HEK293 (cell line): ENCODE data around the gene NTRK3.

Experiments used
- CTCF ChIA-PET: fragments of 350-600 bp; formaldehyde crosslinking; extraction: SDS; loops from one replicate; lab custom pipeline; 2021; ENCODE audit warnings: antibody characterized with exemption; lab: Yijun Ruan, JAX
- POLR2A ChIA-PET: fragments of 300-600 bp; formaldehyde crosslinking; extraction: SDS; loops from one replicate; lab custom pipeline; 2020; ENCODE audit warnings: antibody characterized with exemption, inconsistent platforms; lab: Yijun Ruan, JAX
- H3K27ac ChIP-seq: fragments of 200-500 bp; sonication (Bioruptor generic); 2 replicates; pipeline ENCODE4 v1.5.1; 2014; ENCODE audit warnings: low read depth, low read length, control low read depth, inconsistent platforms; ENCODE audit errors: extremely low read depth
- H3K36me3 ChIP-seq, 2 experiments: fragments of 200-500 bp in 1 of 2; sonication (Bioruptor generic) in 1 of 2; 1 replicate in 1 of 2; 2 replicates in 1 of 2; pipeline ENCODE4 v1.5.1; 2014 to 2017; ENCODE audit warnings: inconsistent platforms in 2 of 2, low read length in 2 of 2; ENCODE audit not compliant: control insufficient read depth in 2 of 2, insufficient read depth in 1 of 2
- H3K4me1 ChIP-seq: fragments of 200-500 bp; sonication (Bioruptor generic); 2 replicates; pipeline ENCODE4 v1.5.1; 2014; ENCODE audit warnings: mild to moderate bottlenecking, low read length, inconsistent platforms; ENCODE audit not compliant: control insufficient read depth, insufficient read depth
- H3K4me3 ChIP-seq: 2 replicates; pipeline ENCODE4 v1.5.1; 2011; ENCODE audit warnings: low read depth, mild to moderate bottlenecking, control low read depth, low read length, moderate library complexity
- H3K9me3 ChIP-seq: fragments of 200-500 bp; sonication (Bioruptor generic); 2 replicates; pipeline ENCODE4 v1.5.1; 2014; ENCODE audit warnings: low read depth, low read length, inconsistent platforms; ENCODE audit not compliant: control insufficient read depth, insufficient read depth
- FEZF1 ChIP-seq: fragments of 450-650 bp; formaldehyde crosslinking; IDR thresholded peaks from 2 replicates; pipeline ENCODE4 v1.5.1; 2016; ENCODE audit warnings: missing biosample characterization, missing genetic modification characterization
- KLF1 ChIP-seq: fragments of 450-650 bp; formaldehyde crosslinking; IDR thresholded peaks from 2 replicates; pipeline ENCODE4 v1.5.1; 2016; ENCODE audit warnings: missing biosample characterization, missing genetic modification characterization
- MEIS1 ChIP-seq: sonication (generic); formaldehyde crosslinking; IDR thresholded peaks from 2 replicates; pipeline ENCODE4 v1.8.1; 2022; ENCODE audit warnings: missing genetic modification reagents, mild to moderate bottlenecking, borderline replicate concordance
- OSR2 ChIP-seq: fragments of 450-650 bp; formaldehyde crosslinking; IDR thresholded peaks from 2 replicates; pipeline ENCODE4 v1.5.1; 2016; ENCODE audit warnings: missing biosample characterization, missing genetic modification characterization
- ZNF140 ChIP-seq: fragments of 450-650 bp; formaldehyde crosslinking; IDR thresholded peaks from 2 replicates; pipeline ENCODE4 v1.5.1; 2016; ENCODE audit warnings: missing biosample characterization, missing genetic modification characterization
- ZNF19 ChIP-seq: fragments of 450-650 bp; formaldehyde crosslinking; IDR thresholded peaks from 2 replicates; pipeline ENCODE4; 2016; ENCODE audit warnings: missing biosample characterization, missing genetic modification characterization, low read depth
- ZNF341 ChIP-seq: fragments of 450-650 bp; formaldehyde crosslinking; IDR thresholded peaks from 2 replicates; pipeline ENCODE4; 2016; ENCODE audit warnings: low read depth, missing biosample characterization, missing genetic modification characterization
- ZNF37A ChIP-seq: fragments of 450-650 bp; IDR thresholded peaks from 2 replicates; pipeline ENCODE4 v1.5.1; 2018; ENCODE audit warnings: missing biosample characterization, missing genetic modification characterization
- ZNF394 ChIP-seq: fragments of 450-650 bp; formaldehyde crosslinking; IDR thresholded peaks from 2 replicates; pipeline ENCODE4 v1.5.1; 2016; ENCODE audit warnings: missing biosample characterization, missing genetic modification characterization, mild to moderate bottlenecking, moderate library complexity, borderline replicate concordance
- ZNF423 ChIP-seq: fragments of 450-650 bp; formaldehyde crosslinking; IDR thresholded peaks from 2 replicates; pipeline ENCODE4 v1.5.1; 2016; ENCODE audit warnings: missing biosample characterization, missing genetic modification characterization
- ZNF626 ChIP-seq: fragments of 450-650 bp; sonication (Bioruptor Pico); formaldehyde crosslinking; IDR thresholded peaks from 2 replicates; pipeline ENCODE4 v1.5.1; 2018; ENCODE audit warnings: missing biosample characterization, missing genetic modification characterization, inconsistent platforms
- ZNF654 ChIP-seq: fragments of 450-650 bp; formaldehyde crosslinking; IDR thresholded peaks from 2 replicates; pipeline ENCODE4 v1.5.1; 2016; ENCODE audit warnings: low read depth, missing biosample characterization, missing genetic modification characterization
- ZNF658 ChIP-seq: fragments of 450-650 bp; formaldehyde crosslinking; IDR thresholded peaks from 2 replicates; pipeline ENCODE4; 2016; ENCODE audit warnings: missing biosample characterization, missing genetic modification characterization
- ZSCAN30 ChIP-seq: fragments of 450-650 bp; IDR thresholded peaks from 2 replicates; pipeline ENCODE4 v1.5.1; 2018; ENCODE audit warnings: missing biosample characterization, mild to moderate bottlenecking, missing genetic modification characterization, moderate library complexity
- TF ChIP-seq, protein P1 (sequence below): sonication (generic); formaldehyde crosslinking; IDR thresholded peaks from 2 replicates; pipeline ENCODE4 v1.8.1; 2022; ENCODE audit warnings: mild to moderate bottlenecking, moderate library complexity, missing genetic modification reagents
- TF ChIP-seq, protein P2 (sequence below): fragments of 450-650 bp; formaldehyde crosslinking; IDR thresholded peaks from 2 replicates; pipeline ENCODE4 v1.5.1; 2016; ENCODE audit warnings: missing biosample characterization, missing genetic modification characterization
- TF ChIP-seq, protein P3 (sequence below): fragments of 450-650 bp; formaldehyde crosslinking; IDR thresholded peaks from 2 replicates; pipeline ENCODE4 v1.5.1; 2016; ENCODE audit warnings: missing biosample characterization, missing genetic modification characterization
- TF ChIP-seq, protein P4 (sequence below): fragments of 450-650 bp; formaldehyde crosslinking; IDR thresholded peaks from 2 replicates; pipeline ENCODE4 v1.5.1; 2016; ENCODE audit warnings: missing biosample characterization, missing genetic modification characterization
- TF ChIP-seq, protein P5 (sequence below): fragments of 450-650 bp; formaldehyde crosslinking; IDR thresholded peaks from 2 replicates; pipeline ENCODE4 v1.5.1; 2016; ENCODE audit warnings: missing biosample characterization, missing genetic modification characterization, borderline replicate concordance
- TF ChIP-seq, protein P6 (sequence below): fragments of 450-650 bp; formaldehyde crosslinking; IDR thresholded peaks from 2 replicates; pipeline ENCODE4 v1.5.1; 2016; ENCODE audit warnings: missing biosample characterization, missing genetic modification characterization
- TF ChIP-seq, protein P7 (sequence below): fragments of 450-650 bp; formaldehyde crosslinking; IDR thresholded peaks from 2 replicates; pipeline ENCODE4 v1.5.1; 2016; ENCODE audit warnings: missing biosample characterization, missing genetic modification characterization
- TF ChIP-seq, protein P8 (sequence below): fragments of 450-650 bp; formaldehyde crosslinking; IDR thresholded peaks from 2 replicates; pipeline ENCODE4 v1.5.1; 2016; ENCODE audit warnings: missing biosample characterization, missing genetic modification characterization

NTRK3 gene

DNA sequence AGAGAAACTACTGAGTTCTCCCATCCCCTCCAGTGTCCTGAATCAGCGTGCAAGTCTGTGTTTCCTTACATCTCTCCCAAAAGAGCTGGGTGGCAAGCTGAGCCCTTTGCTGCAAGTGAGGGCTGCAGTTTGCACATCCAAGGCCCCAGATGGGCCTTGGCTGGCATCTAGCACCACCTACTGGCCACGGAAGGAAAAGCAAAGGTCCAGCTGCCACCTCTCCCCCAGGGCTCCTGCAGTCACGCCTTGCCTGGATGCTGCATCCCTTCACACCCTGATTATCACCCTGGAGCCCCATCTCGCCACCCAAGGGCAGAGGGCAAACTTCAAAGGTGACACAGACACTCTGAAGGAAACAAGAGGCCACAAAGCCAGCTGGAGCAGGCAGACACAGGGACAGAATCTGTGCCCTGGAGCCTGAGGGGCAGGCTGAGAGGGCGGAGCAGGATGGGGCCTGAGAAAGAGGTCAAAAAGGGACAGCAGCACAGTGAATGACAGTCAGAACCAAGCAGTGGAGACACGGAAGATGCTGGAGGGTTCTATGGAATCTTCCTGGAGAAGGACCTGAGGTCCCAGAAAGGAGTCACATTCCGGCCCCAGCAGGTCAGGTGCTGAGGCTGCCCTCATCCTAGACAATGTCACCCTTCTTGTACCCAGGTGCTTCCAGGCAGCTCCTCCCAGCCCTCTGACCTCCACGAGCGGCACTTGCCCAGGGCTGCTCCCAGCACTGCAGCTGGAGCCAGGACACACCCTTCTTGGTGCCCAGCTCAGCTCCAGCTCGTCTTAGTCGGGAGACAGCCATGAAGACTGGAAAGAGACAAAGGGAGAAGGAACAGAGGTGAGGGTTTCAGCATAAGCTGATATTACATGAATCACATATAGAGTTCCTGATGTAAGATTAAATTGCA lies 18.3 kb upstream of the NTRK3 start (continued):
- TF ChIP-seq, protein P1, sequence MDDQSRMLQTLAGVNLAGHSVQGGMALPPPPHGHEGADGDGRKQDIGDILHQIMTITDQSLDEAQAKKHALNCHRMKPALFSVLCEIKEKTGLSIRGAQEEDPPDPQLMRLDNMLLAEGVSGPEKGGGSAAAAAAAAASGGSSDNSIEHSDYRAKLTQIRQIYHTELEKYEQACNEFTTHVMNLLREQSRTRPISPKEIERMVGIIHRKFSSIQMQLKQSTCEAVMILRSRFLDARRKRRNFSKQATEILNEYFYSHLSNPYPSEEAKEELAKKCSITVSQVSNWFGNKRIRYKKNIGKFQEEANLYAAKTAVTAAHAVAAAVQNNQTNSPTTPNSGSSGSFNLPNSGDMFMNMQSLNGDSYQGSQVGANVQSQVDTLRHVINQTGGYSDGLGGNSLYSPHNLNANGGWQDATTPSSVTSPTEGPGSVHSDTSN = no peak
- TF ChIP-seq, protein P2, sequence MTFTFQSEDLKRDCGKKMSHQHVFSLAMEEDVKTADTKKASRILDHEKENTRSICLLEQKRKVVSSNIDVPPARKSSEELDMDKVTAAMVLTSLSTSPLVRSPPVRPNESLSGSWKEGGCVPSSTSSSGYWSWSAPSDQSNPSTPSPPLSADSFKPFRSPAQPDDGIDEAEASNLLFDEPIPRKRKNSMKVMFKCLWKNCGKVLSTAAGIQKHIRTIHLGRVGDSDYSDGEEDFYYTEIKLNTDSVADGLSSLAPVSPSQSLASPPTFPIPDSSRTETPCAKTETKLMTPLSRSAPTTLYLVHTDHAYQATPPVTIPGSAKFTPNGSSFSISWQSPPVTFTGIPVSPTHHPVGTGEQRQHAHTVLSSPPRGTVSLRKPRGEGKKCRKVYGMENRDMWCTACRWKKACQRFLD (tag by site-specific recombination) = no peak
- TF ChIP-seq ZSCAN30 (tag by site-specific recombination) (0 out of 2 replicates have a peak, but pooled peaks have one; percentile 52), ZNF140 (tag by site-specific recombination) (no peak), OSR2 (tag by site-specific recombination) (no peak), ZNF394 (tag by site-specific recombination) (no peak), KLF1 (tag by site-specific recombination) (no peak)
- TF ChIP-seq, protein P3, sequence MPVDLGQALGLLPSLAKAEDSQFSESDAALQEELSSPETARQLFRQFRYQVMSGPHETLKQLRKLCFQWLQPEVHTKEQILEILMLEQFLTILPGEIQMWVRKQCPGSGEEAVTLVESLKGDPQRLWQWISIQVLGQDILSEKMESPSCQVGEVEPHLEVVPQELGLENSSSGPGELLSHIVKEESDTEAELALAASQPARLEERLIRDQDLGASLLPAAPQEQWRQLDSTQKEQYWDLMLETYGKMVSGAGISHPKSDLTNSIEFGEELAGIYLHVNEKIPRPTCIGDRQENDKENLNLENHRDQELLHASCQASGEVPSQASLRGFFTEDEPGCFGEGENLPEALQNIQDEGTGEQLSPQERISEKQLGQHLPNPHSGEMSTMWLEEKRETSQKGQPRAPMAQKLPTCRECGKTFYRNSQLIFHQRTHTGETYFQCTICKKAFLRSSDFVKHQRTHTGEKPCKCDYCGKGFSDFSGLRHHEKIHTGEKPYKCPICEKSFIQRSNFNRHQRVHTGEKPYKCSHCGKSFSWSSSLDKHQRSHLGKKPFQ (tag by site-specific recombination) = no peak

DNA sequence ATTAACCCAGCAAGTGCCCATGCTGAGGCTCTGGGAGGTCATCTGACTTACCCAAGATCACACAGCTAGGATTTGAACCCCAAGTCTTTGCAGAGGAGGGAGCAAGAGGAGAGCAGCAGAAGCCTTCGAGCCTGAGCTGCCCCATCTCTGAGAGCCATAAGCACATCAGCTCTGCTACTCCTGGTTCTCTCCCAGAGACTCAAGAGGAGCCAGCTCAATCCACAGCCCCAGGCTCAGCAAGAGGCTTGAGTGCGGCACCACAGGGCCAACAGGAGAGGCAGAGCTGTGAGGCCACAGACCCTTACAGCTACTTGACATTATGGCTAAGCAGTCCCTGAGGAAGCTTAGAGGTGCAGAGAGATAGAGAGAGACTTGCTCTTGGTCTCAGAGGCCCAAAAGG lies 15.9 kb upstream of the NTRK3 start:
- Histone ChIP-seq H3K4me1 (no peaks in the 10 kb centered on the region), H3K36me3 (no peaks in the 10 kb centered on the region), H3K4me3 (no peak overlapping the region), H3K9me3 (no peaks in the 10 kb centered on the region), H3K27ac (no peak overlapping the region)
- ChIA-PET POLR2A (no interaction called here), CTCF (interaction anchor here (0.6 to 14.6 kb wide), 12 partner anchors 9 to 395 kb away, joined by 3 to 182 read pairs (median 4); no protein-coding TSS in a partner anchor)
- no peak for TF ChIP-seq ZNF626 (tag by site-specific recombination)
- TF ChIP-seq, protein P4, sequence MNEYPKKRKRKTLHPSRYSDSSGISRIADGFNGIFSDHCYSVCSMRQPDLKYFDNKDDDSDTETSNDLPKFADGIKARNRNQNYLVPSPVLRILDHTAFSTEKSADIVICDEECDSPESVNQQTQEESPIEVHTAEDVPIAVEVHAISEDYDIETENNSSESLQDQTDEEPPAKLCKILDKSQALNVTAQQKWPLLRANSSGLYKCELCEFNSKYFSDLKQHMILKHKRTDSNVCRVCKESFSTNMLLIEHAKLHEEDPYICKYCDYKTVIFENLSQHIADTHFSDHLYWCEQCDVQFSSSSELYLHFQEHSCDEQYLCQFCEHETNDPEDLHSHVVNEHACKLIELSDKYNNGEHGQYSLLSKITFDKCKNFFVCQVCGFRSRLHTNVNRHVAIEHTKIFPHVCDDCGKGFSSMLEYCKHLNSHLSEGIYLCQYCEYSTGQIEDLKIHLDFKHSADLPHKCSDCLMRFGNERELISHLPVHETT (tag by site-specific recombination) = no peak
- TF ChIP-seq MEIS1 (CRISPR knock-in tag) = no peak
- TF ChIP-seq ZNF658 (tag by site-specific recombination) = no peak
- TF ChIP-seq, protein P5, sequence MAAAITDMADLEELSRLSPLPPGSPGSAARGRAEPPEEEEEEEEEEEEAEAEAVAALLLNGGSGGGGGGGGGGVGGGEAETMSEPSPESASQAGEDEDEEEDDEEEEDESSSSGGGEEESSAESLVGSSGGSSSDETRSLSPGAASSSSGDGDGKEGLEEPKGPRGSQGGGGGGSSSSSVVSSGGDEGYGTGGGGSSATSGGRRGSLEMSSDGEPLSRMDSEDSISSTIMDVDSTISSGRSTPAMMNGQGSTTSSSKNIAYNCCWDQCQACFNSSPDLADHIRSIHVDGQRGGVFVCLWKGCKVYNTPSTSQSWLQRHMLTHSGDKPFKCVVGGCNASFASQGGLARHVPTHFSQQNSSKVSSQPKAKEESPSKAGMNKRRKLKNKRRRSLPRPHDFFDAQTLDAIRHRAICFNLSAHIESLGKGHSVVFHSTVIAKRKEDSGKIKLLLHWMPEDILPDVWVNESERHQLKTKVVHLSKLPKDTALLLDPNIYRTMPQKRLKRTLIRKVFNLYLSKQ (tag by site-specific recombination) = no peak
- no peak for TF ChIP-seq FEZF1 (tag by site-specific recombination)
- TF ChIP-seq, protein P6, sequence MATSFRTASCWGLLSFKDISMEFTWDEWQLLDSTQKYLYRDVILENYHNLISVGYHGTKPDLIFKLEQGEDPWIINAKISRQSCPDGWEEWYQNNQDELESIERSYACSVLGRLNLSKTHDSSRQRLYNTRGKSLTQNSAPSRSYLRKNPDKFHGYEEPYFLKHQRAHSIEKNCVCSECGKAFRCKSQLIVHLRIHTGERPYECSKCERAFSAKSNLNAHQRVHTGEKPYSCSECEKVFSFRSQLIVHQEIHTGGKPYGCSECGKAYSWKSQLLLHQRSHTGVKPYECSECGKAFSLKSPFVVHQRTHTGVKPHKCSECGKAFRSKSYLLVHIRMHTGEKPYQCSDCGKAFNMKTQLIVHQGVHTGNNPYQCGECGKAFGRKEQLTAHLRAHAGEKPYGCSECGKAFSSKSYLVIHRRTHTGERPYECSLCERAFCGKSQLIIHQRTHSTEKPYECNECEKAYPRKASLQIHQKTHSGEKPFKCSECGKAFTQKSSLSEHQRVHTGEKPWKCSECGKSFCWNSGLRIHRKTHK (tag by site-specific recombination) = no peak
- TF ChIP-seq ZNF341 (tag by site-specific recombination) = no peak
- TF ChIP-seq, protein P7, sequence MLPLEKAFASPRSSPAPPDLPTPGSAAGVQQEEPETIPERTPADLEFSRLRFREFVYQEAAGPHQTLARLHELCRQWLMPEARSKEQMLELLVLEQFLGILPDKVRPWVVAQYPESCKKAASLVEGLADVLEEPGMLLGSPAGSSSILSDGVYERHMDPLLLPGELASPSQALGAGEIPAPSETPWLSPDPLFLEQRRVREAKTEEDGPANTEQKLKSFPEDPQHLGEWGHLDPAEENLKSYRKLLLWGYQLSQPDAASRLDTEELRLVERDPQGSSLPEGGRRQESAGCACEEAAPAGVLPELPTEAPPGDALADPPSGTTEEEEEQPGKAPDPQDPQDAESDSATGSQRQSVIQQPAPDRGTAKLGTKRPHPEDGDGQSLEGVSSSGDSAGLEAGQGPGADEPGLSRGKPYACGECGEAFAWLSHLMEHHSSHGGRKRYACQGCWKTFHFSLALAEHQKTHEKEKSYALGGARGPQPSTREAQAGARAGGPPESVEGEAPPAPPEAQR (tag by site-specific recombination) = no peak
- no peak for TF ChIP-seq ZNF37A (tag by site-specific recombination)
- no peak for TF ChIP-seq ZNF654
- no peak for TF ChIP-seq ZNF423 (tag by site-specific recombination)
- TF ChIP-seq ZNF19 = no peak
- no peak for TF ChIP-seq ZSCAN30 (tag by site-specific recombination)
- TF ChIP-seq, protein P8, sequence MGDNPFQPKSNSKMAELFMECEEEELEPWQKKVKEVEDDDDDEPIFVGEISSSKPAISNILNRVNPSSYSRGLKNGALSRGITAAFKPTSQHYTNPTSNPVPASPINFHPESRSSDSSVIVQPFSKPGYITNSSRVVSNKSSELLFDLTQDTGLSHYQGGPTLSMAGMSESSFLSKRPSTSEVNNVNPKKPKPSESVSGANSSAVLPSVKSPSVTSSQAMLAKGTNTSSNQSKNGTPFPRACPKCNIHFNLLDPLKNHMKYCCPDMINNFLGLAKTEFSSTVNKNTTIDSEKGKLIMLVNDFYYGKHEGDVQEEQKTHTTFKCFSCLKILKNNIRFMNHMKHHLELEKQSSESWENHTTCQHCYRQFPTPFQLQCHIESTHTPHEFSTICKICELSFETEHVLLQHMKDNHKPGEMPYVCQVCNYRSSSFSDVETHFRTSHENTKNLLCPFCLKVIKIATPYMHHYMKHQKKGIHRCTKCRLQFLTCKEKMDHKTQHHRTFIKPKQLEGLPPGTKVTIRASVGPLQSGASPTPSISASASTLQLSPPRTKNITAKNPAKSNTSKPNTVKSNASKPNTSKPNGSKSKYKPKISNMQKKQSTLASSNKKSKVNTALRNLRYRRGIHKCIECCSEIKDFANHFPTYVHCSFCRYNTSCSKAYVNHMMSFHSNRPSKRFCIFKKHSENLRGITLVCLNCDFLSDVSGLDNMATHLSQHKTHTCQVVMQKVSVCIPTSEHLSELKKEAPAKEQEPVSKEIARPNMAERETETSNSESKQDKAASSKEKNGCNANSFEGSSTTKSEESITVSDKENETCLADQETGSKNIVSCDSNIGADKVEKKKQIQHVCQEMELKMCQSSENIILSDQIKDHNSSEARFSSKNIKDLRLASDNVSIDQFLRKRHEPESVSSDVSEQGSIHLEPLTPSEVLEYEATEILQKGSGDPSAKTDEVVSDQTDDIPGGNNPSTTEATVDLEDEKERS = no peak
